SKM-1 treated with dmso at 0.1 percent for 144 hours (cell line): ENCODE data around the gene MUS81.
A peak's percentile ranks its signal among the peaks of the same experiment; 100 is the strongest.
"Not testable (repeated sequence)": the region's sequence is repeated elsewhere in the genome, so short reads cannot be mapped to it uniquely, and the experiment has no call there.

Experiments used
- DNase-seq: peaks from one replicate; lab custom pipeline; 2025; ENCODE audit not compliant: unreplicated experiment; lab: John Stamatoyannopoulos, UW

MUS81 gene

DNA sequence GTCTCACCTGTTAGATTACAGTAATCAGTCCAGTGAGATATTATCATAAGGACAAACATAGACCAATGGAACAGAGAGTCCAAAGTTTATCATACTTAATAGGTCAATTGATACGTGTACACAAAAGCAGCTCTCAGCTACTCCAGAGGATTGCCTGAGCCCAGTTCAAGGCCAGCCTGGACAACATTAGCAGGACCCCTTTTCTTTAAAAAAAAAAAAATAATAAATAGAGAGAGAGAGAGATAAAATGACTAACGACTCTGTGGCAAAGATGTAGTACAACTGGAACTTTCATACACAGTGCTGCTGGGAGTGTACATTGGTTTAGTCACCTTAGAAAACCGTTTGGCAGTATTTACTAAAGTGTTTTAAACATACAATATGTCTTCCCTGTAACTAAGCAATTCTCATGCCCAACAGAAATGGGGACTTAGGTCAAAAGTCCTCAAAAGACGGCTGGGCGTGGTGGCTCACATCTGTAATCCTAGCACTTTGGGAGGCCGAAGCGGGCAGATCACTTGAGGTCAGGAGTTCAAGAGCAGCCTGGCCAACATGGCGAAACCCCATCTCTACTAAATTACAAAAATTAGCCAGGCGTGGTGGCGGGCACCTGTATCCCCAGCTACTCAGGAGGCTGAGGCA is 15.9 kb upstream of the MUS81 start:
- no peak for DNase-seq

DNA sequence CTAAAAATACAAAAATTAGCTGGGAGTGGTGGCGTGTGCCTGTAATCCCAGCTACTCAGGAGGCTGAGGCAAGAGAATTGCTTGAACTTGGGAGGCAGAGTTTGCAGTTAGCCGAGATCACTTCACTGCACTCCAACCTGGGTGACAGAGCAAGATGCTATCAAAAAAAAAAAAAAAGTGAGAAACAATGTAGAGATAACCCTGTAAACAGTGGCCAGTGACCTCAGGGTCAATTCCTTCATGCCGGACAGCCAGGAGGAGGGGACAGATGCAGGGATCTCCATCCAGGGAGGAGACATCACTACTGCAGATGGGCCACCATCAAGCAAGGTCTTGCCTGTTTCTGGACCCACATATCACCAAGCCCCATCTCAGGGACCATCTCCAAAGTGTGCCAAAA is 12.5 kb upstream of the MUS81 start:
- DNase-seq = no peak

GRCh38 chr11:65848693-65849092 is 11.5 kb upstream of the MUS81 start:
- not testable (repeated sequence) for DNase-seq

DNA sequence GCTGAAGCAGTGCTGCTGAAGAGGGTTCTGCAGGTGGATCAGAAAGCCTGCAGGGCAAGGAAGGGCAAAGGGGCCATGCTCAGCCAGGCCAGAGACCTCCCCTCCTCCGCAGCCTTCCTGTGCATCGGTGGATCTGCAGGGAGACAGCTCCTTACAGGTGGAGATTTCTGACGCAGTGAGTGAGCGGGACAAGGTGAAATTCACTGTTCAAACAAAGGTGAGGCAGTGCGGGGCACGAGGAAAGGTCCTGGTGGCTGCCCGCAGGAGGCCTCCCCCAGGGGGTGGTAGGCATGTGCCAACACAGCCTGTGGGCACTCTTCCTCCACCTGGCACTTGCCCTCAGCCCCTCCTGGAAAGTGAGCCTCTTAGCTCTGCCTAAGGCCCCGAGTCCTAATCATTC is 10.9 kb upstream of the MUS81 start:
- no peak for DNase-seq

DNA sequence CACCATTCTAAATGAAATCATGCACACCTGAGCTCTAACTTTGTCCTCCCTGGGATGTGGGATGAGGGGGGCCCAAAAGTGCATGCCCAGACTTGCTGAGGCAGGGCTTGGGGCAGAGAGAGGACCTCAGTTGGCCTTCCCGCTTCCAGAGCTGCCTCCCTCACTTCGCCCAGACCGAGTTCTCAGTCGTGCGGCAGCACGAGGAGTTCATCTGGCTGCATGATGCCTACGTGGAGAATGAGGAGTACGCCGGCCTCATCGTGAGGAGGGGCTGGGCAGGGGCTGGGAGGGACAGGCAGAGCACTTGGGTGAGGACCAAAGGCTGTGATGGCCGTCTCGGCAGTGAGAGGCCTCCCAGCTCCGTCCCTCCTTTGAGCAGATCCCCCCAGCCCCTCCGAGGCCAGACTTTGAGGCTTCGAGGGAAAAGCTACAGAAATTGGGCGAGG is 10.4 kb upstream of the MUS81 start:
- DNase-seq = no peak

- DNase-seq = no peak
These were observed 9.8 kb upstream of the MUS81 start for GRCh38 chr11:65850217-65851082.

GRCh38 chr11:65851083-65851579 is 9.1 kb upstream of the MUS81 start:
- no peak for DNase-seq

GRCh38 chr11:65851811-65852507 is 8.3 kb upstream of the MUS81 start:
- no peak for DNase-seq

- DNase-seq = no peak
These were observed 7.6 kb upstream of the MUS81 start for GRCh38 chr11:65852508-65853245.

DNA sequence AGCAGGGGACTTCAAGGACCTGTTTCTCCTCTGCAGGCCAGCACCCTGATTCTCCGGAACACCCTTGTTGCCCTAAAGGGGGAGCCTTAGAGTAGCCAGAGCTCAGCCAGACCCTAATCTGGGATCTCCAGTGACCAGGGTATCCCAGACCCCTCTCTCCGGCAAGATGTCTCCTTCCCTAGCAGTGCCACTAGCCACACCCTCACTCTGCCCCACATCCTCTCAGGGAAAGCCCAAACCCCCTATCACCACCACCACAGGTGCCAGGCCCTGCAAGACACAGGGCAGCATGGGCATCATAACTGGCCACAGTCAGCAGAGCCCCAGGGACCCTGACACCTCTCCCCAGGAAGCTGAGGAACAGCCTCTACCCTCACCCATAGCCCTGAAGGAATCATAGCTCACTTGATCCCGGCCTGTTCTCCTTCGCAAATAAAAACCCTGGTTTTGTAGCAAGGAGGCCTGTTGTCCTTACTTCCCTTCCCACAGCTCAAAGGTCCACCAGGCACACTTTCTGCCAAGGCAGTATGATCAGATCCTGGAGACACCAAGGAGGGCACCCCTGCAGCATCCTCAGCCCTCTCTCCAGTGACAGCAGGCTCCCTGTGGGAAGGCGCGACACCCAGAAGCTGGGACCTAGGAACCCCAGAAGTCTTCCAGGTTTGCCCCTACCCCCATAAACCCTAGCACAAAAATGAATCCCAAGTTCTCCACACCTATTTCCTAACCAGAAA is 6.8 kb upstream of the MUS81 start:
- DNase-seq = no peak

- no peak for DNase-seq
These were observed 6.1 kb upstream of the MUS81 start for GRCh38 chr11:65854161-65854592.

DNA sequence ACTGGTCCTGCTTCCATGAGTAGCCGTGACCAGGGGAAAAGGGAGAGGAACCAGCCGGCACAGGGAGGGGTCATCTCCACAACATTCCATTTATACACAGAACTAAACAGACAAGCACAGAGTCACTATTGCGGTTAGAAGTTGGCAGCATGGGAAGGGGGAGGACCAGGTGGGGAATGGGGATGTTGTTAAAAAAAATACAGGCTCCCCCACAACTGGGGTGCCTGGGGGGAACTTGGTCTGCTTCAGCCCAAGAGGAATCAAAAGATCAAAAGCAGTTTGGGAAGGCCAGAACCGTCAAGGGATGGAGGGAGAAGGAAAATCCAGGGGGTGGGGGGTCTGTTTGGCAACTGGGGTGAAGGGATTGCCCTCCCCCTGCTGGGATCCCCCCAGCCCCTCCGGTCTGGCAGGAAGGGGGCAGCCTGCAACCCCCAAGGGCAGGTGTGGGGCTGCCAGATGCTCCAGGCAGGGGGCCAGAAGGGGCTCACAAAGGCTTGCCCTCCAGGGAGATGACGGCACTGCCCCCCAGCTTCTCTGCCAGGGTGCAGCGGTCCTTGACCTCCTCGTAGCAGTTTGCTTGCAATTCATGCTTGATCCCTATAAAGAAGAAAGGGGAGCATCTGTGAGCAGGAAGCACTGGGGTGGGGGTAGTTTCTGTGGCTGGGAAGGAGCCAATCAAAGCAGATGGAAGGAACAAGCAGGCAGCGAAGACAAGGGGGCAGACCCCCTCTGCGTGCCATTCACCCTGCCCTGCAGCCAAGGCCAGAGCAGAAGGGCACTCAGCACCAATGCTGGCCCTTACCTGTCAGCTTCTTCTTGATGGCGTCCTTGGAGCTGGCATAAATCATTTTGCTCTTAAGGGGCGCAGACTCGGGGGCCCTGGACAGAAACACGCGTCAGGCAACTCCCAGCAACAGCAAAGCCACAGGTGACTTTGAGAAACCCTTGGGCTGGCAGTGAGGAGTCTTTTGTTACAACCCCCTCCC is 5.1 kb upstream of the MUS81 start:
- DNase-seq = no peak

DNA sequence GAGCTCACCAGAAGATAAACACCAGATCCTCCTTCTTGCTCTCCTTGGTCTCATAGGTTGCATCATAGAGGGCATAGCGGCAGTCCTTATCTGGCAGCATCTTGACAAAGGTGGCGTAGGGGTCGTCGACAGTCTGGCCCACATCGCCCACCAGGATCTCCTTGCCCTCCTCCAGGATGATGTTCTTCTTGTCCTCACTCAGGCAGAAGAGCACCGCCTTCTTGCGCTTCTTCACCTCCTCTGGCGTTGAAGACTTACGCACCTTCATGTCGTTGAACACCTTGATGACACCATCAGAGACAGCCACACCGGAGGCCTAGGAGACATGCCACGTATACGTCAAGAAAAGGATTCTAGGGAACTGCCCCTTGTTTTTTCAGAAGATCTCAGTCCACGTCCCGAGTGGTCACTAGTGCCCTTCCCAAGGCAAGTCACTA is 4.3 kb upstream of the MUS81 start:
- no peak for DNase-seq

DNA sequence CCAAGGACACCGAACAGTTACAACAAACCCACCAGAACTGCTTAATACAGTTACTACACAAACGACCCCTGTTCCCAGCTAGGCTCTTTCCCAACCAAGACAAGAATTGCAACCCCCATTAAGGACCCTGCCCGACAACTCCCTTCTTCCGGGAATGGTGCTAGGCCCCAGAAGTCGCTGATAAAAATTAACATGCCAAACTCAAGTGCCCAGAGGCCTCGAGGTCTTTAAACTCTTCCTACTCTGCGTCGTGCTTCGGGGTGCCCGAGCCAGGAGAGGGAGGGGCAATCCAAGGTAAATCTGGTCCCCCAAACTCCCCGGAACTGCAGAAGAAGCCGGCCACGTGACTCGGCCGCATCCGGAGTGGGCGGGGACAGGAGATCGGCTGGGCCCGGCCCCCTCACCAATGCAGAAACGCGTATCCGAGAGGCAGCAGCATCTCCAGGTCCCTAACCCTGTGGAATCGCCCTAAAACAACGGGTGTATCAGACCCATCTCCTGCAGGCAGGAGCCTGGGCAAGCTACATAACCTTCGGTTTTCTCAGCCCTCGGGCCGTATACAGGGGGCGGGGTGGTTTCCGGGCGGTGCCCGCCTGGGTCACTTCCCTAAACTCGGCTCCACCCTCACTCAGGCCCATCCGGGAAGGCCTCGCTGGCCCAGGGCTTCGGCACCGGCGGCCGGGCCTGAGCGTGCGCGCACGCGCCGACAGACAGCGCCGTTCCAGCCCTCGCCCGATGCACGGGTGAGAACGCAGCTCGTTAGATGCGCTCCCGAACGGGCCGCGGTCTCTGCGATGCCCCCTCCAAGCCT is 3.3 kb upstream of the MUS81 start:
- peak; percentile 84 for DNase-seq

GRCh38 chr11:65857500-65857852 is 2.8 kb upstream of the MUS81 start:
- no peak for DNase-seq

- peak; percentile 98 for DNase-seq
These were observed 2.2 kb upstream of the MUS81 start, which contains the start of gene CFL1 for GRCh38 chr11:65857853-65858680. Gene CFL1, minus strand, starts transcription at chr11:65858180. Its CDS starts 81 bp downstream, at chr11:65858099.

DNA sequence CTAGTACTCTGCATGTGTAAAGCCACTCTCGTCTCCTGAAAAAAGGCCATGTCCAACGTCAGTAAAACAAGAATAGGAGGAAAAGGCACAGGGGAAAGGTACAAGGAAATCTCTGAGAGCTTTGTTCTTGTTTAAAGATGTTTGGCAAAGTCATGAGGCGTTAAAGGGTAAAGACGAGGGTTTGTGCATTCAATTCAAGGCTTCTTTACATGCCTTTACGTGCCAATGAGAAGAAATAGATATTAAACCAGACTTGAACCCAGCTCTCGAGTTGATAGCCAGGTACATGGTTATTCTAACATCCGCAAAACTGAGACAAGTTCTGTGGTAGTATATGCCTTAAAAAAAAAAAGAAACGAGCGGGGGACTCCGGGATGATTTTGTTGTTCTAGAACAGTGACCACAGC is 1.5 kb upstream of the MUS81 start:
- DNase-seq = no peak
